Heart left ventricle (tissue), 16 donors: ENCODE results near the gene INSYN1. TPM values are rescaled to one million over a fixed set of nuclear protein-coding genes. Genes with fewer than 3 reads are reported as not detected.
A peak's percentile ranks its signal among the peaks of the same experiment; 100 is the strongest.
"Not testable (repeated sequence)": the region's sequence is repeated elsewhere in the genome, so short reads cannot be mapped to it uniquely, and the experiment has no call there.

Source experiments
- ATAC-seq, 4 donors: fragments of 200-7000 bp; cut with Tn5 transposase; one replicate each; pipeline ENCODE4 v1.9.1; 2020 to 2022; ENCODE audit warnings: moderate library complexity in 4 of 4, mild to moderate bottlenecking in 3 of 4, moderate number of reproducible peaks in 1 of 4
- DNase-seq, 5 donors: peaks; one replicate each; pipeline ENCODE4 v3.0.0-alpha.2; 2020
- H3K27ac ChIP-seq, 12 donors: fragments of 200-600 bp; sonication (generic) in 4 of 12; one replicate each; pipeline versions ENCODE4 v1.5.0 to v1.8.0; 2016 to 2022; ENCODE audit warnings: mild to moderate bottlenecking in 2 of 12
- H3K27me3 ChIP-seq, 9 donors: fragments of 200-600 bp; sonication (generic) in 2 of 9; one replicate each; pipeline versions ENCODE4 v1.5.1 to v1.8.0; 2016 to 2022; ENCODE audit warnings: mild to moderate bottlenecking in 3 of 9
- H3K36me3 ChIP-seq, 9 donors: fragments of 200-600 bp; sonication (generic) in 2 of 9; one replicate each; pipeline versions ENCODE4 v1.5.0 to v1.8.0; 2018 to 2022; ENCODE audit warnings: mild to moderate bottlenecking in 2 of 9
- H3K4me1 ChIP-seq, 12 donors: fragments of 200-600 bp; sonication (generic) in 4 of 12; one replicate each; pipeline versions ENCODE4 v1.5.0 to v1.8.0; 2016 to 2022; ENCODE audit warnings: mild to moderate bottlenecking in 3 of 12
- H3K4me3 ChIP-seq, 12 donors: fragments of 200-600 bp; sonication (generic) in 4 of 12; one replicate each; pipeline versions ENCODE4 v1.5.0 to v1.8.0; 2017 to 2022; ENCODE audit warnings: mild to moderate bottlenecking in 9 of 12, moderate library complexity in 4 of 12
- H3K9me3 ChIP-seq, 12 donors: fragments of 200-600 bp; sonication (generic) in 4 of 12; one replicate each; pipeline versions ENCODE4 v1.5.0 to v1.8.0; 2016 to 2022; ENCODE audit warnings: mild to moderate bottlenecking in 1 of 12
- POLR2A ChIP-seq, 2 donors: fragments of 450-650 bp; IDR thresholded peaks; one replicate each; pipeline ENCODE4 v1.6.1; 2017; ENCODE audit warnings: antibody characterized with exemption in 2 of 2, mild to moderate bottlenecking in 2 of 2, moderate library complexity in 2 of 2
- WGBS, 4 donors: extraction: QIAGEN DNeasy Blood & Tissue Kit in 2 of 4; methylation state at CpG; one replicate each; pipeline versions ENCODE4 v1.1.5 to v1.1.7; 2013 to 2018; 5-methylcytosine and 5-hydroxymethylcytosine counted together
- intact Hi-C, 10 donors: fragments of 100-400 bp; cut with DNase I; formaldehyde crosslinking; loops; one replicate each; pipeline versions ENCODE4 v1.11.1 to v1.14.2; 2022
- polyA plus RNA-seq, 2 donors: library from polyadenylated mRNA; stranded (reverse); fragments of 200-250 nt; gene quantifications; one replicate each; pipeline ENCODE4 v1.2.3, GENCODE V29; 2013
- total RNA-seq, 9 donors: library from RNA; depleted of rRNA in 2 of 9; stranded (reverse); fragments of >200 nt in 2 of 9; fragmentation: NEBNext Ultra II Directional in 3 of 9; extraction: Animal tissue kit (Norgen Biotek cat#: 25700) in 3 of 9; gene quantifications; one replicate each; pipeline versions ENCODE4 v1.1.0 to v1.2.4, GENCODE V29; 2016 to 2023
- TF ChIP-seq, protein P1 (sequence below), 12 donors: fragments of 200-600 bp; sonication (generic) in 4 of 12; IDR thresholded peaks; one replicate each; pipeline versions ENCODE4 v1.5.0 to v1.8.0; 2018 to 2022; ENCODE audit warnings: antibody characterized with exemption in 12 of 12, mild to moderate bottlenecking in 5 of 12
- donor health status: ischemic (EF 13 %, LVEDD 7.1; RV severe dilation, severe dysfunction).
- donor health status: healthy with polysubstance abuse.
- donor health status: DM: no; HTN: yes; CAD: no.
- donor health status: DM: no; HTN: no; CAD: no.
- donor health status: ischemic (EF 25% LVEDD 6.9; RV normal size, moderate dysfunction).
- donor health status: ischemic (EF 25% LVEDD 5.7; RV mildly dilated, moderate dysfunction).
- donor health status: healthy.
- donor health status: DM: yes; HTN: yes; CAD: no.
- donor health status: ischemic (EF 35%, LVEDD 5.7; RV mildly dilated, moderate dysfunction).
- donor health status: nonischemic (EF 11% LVEDD 7.7; RV severe dilation, severe dysfunction).
- donor health status: DM: yes; HTN: yes; CAD: no.
- donor health status: PGD.
- donor health status: ischemic (EF 29% LVEDD 5.4; RV normal size, mild dysfunction).
- donor health status: nonischemic (EF 23%, LVEDD 6.1; RV moderate dilation, normal function).

The INSYN1 gene
- total and polyA plus RNA-seq, 11 donors, result 51.5 to 182 (median 107) TPM

DNA sequence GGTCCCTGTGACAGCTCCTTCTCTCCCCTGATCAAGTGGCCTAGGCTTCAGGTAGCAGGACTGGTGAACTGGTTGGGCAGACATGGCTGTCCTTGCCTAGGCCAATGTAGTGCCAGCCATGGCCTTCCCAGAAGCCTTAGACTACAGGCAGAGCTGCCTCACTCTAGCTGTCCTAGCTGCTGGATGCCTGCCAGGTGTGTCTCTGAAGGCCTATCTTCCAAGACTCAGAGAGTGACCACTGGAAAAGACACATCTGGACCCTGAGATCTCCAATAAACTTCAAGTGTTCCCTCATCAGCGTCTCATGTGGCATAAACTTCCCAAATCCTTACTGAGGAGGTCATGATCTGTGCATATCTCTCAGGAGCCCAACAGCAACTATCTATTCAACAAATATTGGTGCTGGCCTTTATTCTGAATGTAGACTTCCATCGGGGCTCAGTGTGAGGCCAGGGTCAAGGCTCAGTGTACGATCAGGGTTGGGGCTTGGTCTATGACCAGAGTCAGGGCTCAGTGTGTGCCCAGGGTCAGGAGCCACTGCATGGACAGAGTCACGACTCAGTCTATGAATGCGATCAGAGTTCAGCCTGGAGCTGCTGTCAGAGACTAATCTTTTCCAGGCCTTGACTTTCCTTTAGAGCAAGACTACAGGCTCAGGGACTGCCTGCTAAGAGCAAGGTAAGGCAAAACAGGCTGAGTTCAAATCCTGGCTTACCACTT lies 36.5 kb upstream of the INSYN1 start:
- no peak for ATAC-seq
- TF ChIP-seq, protein P1, sequence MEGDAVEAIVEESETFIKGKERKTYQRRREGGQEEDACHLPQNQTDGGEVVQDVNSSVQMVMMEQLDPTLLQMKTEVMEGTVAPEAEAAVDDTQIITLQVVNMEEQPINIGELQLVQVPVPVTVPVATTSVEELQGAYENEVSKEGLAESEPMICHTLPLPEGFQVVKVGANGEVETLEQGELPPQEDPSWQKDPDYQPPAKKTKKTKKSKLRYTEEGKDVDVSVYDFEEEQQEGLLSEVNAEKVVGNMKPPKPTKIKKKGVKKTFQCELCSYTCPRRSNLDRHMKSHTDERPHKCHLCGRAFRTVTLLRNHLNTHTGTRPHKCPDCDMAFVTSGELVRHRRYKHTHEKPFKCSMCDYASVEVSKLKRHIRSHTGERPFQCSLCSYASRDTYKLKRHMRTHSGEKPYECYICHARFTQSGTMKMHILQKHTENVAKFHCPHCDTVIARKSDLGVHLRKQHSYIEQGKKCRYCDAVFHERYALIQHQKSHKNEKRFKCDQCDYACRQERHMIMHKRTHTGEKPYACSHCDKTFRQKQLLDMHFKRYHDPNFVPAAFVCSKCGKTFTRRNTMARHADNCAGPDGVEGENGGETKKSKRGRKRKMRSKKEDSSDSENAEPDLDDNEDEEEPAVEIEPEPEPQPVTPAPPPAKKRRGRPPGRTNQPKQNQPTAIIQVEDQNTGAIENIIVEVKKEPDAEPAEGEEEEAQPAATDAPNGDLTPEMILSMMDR (IDR thresholded peaks at IDR 0.05), result no peak
- no peak for TF ChIP-seq POLR2A (IDR thresholded peaks at IDR 0.05)
- Histone ChIP-seq H3K9me3 (no peaks in the 10 kb centered on the region), H3K27ac (no peak overlapping the region), H3K4me3 (no peak overlapping the region), H3K36me3 (no peaks in the 10 kb centered on the region), H3K27me3 (no peaks in the 10 kb centered on the region), H3K4me1 (peaks cover 0 to 17% (median 0%) of the 10 kb centered on the region in 12 donors)
- DNase-seq, result no peak
- WGBS, 4 donors, result 63 to 87% (median 78%) methylated on average over 5 of the region's 5 CpGs
- intact Hi-C loops, result loop anchor here in 3 of 10 donors (10.0 kb wide), 2 partner anchors 75 to 125 kb away; no protein-coding TSS in a partner anchor

DNA sequence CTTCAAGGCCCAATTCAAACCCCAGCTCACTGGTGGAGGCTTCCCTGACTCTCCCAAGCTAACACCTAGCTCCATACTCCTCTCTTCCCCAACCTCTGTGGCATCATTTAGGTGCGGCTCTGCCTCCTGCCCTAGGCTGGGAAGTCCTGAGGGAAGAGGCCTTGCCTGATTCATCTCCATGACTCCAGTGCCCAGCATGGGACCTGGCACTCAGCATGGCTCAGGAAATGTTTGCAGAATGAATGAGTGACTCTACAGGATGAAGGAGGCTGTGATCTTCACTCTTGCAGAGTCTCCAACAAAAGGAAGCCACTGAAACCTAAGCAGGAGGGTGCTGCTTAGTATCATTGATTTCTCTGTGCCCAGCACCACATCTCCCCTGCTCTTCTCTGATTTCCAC lies 34.5 kb upstream of the INSYN1 start:
- intact Hi-C loops, result loop anchor here in 1 of 10 donors (10.0 kb wide), 1 partner anchor 127 kb away; no protein-coding TSS in a partner anchor
- 69 to 100% (median 93%) methylated on average over 1 of the region's 1 CpG for WGBS, 4 donors
- no peak overlapping the region for H3K4me3 ChIP-seq
- no peak overlapping the region for H3K27ac ChIP-seq
- peaks cover 0 to 16% (median 0%) of the 10 kb centered on the region in 12 donors for H3K4me1 ChIP-seq
- no peaks in the 10 kb centered on the region for H3K36me3 ChIP-seq
- H3K9me3 ChIP-seq, result no peaks in the 10 kb centered on the region
- TF ChIP-seq, protein P1 (IDR thresholded peaks at IDR 0.05), result no peak
- no peak for TF ChIP-seq POLR2A (IDR thresholded peaks at IDR 0.05)
- ATAC-seq (no peak), DNase-seq (no peak)
- H3K27me3 ChIP-seq, result no peaks in the 10 kb centered on the region

DNA sequence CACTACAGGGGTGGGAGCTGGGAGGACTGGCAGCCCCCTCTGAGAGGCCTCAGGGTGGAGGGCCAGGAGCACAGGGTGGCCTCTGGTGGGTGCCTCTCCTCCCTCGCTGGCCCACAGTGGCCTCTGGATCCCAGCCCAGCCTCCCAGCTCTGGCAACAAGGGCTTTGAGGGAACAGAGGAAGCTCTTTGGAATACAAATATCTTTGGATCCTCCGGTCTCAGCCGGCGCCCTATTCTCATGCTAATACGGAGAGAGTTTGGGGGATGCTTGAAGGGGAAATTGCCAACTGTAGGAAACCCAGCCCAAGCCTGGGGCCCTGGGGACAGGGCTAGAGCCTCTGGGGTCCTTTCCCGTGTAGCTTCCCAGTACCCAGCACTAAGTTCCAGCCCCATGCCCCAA lies 33.4 kb upstream of the INSYN1 start:
- peak in 3 of 4 donors; percentile 36 to 62 (median 55) for ATAC-seq
- TF ChIP-seq, protein P1 (IDR thresholded peaks at IDR 0.05), result no peak
- TF ChIP-seq POLR2A (IDR thresholded peaks at IDR 0.05), result no peak
- Histone ChIP-seq H3K27me3 (no peaks in the 10 kb centered on the region), H3K4me1 (peaks cover 0 to 15% (median 0%) of the 10 kb centered on the region in 12 donors), H3K27ac (no peak overlapping the region), H3K4me3 (no peak overlapping the region), H3K9me3 (no peaks in the 10 kb centered on the region), H3K36me3 (no peaks in the 10 kb centered on the region)
- DNase-seq, result no peak
- intact Hi-C loops, result loop anchor here in 1 of 10 donors (10.0 kb wide), 1 partner anchor 128 kb away; no protein-coding TSS in a partner anchor
- WGBS, 4 donors, result 41 to 59% (median 50%) methylated on average over 6 of the region's 6 CpGs

DNA sequence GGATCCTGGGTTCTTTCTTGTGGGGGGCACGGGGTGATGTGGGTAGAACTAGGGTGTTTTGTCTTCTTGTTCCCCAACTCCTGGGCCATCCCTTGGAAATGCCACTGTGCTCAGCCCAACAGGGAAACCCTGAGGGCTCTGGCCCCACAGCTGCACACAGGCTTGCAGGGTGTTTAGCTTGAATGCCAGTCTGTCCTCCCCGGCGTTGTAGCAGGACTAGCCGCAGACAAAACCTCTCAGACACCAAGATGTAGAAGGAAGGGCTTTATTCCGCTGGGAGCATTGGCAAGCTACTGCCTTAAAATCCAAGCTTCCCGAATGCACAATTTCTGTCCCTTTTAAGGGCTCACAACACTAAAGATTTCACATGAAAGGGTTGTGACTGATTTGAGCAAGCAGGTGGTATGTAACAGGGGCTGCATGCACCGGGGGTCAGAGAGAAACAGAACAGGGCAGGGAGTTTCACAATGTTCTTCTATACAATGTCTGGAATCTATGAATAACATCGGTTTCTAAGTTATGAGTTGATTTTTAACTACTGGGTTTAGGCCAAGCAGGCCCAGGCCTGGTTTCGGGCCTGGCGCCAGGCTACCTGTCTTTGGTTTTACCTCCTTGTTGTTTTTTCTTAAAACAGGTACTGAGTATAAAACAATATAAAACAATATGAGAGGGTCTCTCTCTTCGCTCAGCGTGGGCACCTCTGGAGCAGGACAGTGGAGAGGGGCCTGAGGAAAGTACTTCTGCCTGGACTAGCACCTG lies 32.3 kb upstream of the INSYN1 start:
- not testable (repeated sequence) for H3K36me3 ChIP-seq, H3K27ac ChIP-seq, ATAC-seq, DNase-seq, H3K4me3 ChIP-seq, H3K9me3 ChIP-seq, H3K27me3 ChIP-seq
- intact Hi-C loops, result loop anchor here in 1 of 10 donors (10.0 kb wide), 1 partner anchor 129 kb away; no protein-coding TSS in a partner anchor
- 83 to 91% (median 86%) methylated on average over 12 of the region's 12 CpGs for WGBS, 4 donors
- H3K4me1 ChIP-seq, result peaks cover 0 to 15% (median 0%) of the 10 kb centered on the region in 12 donors
